ENCODE data around the gene PNPLA7. TPM values are rescaled to one million over a fixed set of nuclear protein-coding genes. Genes with fewer than 3 reads are reported as not detected.
A peak's percentile ranks its signal among the peaks of the same experiment; 100 is the strongest.
"Not testable (repeated sequence)": the region's sequence is repeated elsewhere in the genome, so short reads cannot be mapped to it uniquely, and the experiment has no call there.

The PNPLA7 gene
- 0.82 TPM for total RNA-seq

DNA sequence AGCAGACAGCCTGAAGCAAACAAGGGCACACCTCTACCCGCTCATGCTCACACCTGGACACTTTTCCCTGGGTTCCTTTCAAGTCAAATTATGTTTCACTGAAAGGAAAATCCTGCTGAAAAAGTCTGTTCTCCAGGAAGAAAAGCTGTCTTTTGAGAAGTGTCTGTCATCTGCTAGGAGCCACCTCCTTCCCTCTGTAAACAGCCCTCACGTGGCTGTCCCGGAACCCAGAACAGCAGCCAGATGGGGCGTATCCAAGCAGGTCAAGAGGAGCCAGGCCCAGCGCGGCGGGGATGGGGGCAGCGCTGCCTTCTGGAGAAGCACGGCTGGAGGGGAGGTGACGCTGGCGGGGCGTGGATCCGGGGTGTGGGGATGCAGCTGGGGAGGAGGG, at the start of gene PNPLA7:
Gene PNPLA7 (minus strand): TSS at position 172 of the 391 bp plus-strand sequence. CDS start 205 bp downstream, outside the sequence.
- FAIRE-seq (no peak), DNase-seq (ENCODE audit: low spot score in 2 of 2) (peak; percentile 80 to 81)

DNA sequence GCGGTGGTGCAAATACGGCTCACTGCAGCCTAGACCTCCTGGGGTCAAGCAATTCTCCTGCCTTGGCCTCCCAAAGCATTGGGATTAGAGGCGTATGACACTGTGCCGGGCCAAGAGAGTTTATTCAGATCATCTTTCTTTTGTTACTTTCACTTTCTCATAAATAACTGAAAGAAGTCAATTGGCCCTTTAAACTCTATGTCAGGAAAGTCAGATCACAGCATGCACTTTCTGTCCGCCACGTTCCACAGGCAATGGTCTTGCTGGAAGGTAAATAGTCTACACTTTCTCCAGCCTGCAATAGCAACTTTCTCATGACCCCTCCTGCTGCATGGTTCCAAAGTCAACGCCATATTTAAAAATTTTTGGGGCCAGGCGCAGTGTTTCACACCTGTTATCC, 48.7 kb upstream of the PNPLA7 start:
- FAIRE-seq (no peak), DNase-seq (ENCODE audit: low spot score in 2 of 2) (no peak)

DNA sequence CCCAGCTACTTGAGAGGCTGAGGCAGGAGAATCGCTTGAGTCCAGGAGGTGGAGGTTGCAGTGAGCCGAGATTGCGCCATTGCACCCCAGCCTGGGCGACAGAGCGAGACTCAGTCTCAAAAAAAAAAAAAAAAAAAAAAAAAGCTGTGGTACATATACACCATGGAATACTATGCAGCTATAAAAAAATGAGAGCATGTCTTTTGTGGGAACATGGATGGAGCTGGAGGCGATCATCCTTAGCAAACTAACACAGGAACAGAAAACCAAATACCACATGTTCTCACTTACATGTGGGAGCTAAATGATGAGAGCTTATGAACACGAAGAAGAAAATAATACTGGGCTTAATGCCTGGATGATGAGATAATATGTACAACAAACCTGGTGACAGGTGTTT, 46.4 kb upstream of the PNPLA7 start:
- not testable (repeated sequence) for DNase-seq (ENCODE audit: low spot score in 2 of 2); FAIRE-seq

DNA sequence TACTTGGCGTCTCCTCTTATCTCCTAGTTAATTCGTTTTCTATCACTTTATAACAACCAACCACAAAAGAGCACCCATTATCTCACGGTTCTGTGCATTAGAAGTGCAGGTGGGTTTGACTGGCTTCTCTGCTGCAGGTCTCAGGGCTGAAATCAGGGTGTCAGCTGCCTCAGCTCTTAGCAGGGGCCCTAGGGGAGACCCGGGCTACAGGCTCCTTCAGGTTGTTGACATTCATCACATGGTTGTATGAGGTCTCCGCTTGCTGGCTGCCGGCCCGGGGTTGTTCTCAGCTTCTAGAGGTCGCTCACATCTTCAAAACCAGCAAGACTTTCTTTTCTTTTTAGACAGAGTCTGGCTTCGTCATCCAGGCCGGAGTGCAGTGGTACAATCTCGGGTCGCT, 43.0 kb upstream of the PNPLA7 start:
- no peak for FAIRE-seq
- no peak for DNase-seq (ENCODE audit: low spot score in 2 of 2)

DNA sequence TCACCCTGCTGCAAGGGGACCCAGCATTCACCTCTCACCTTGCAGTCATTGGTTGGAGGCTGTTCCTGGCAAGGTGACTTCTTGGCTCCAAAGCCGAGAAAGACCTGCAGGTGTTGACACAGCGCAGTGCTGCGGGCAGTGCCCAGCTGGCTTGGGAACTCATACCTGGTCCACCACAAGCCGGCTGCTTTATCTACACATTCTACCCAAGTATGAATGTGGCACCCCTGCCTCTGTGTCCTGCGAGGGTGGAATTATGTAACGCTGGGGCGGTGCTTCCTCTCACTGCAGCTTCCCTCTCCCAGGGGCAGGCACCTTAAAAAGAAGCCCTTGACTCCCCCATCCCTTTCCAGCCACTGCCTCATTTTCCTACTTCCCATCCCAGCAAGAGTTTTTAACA, 42.6 kb upstream of the PNPLA7 start:
- no peak for DNase-seq (ENCODE audit: low spot score in 2 of 2)
- FAIRE-seq = no peak

DNA sequence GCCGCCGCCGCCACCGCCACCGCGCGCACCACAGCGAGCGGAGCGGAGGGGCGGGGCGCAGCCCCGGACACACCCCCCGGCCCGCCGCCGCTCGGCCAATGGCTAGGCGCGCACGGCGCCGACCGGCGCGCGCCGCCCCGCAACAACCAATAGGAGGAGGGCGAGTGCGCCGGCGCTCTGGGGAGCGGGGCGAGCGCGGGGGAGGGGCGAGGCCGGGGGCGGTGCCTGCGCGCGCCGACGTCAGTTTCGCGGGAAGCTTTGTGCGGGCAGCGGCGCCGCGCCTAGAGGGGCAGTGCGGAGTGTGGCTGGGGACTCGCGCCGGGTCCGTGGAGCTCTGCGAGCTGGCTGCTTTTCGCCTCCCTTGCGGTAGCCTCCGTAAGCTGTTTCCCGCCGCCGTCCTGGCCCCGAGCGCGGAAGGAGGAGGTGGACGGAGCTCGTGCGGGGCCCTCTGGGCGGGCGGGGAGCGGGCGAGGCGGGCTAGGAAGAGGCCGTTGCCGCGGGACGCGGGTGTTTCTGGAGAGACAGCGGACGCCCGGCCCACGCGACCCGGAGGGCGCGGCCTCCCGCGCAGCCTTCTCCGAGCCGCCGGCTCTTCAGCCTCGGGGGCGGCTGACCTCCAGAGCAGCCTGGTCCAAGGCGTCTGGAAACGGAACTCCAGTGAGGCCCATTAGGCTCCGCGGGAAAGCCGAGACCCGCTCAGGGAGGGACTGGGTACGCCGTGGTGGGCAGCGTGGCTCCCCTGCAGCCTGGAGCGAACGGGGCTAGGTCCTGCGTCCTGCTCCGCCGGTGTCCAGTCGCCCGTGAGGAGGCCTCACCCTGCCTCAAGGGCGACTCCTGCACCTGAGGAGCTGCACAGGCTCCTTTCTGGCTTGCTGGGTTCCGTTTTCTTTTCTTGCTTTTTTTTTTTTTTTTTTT, 40.5 kb upstream of the PNPLA7 start, which contains the start of gene ZMYND19:
Gene ZMYND19 (minus strand): TSS at position 44 of the 915 bp plus-strand sequence. CDS start 249 bp downstream, outside the sequence.
- peak; percentile 99 for DNase-seq (ENCODE audit: low spot score in 2 of 2)
- no peak for FAIRE-seq

DNA sequence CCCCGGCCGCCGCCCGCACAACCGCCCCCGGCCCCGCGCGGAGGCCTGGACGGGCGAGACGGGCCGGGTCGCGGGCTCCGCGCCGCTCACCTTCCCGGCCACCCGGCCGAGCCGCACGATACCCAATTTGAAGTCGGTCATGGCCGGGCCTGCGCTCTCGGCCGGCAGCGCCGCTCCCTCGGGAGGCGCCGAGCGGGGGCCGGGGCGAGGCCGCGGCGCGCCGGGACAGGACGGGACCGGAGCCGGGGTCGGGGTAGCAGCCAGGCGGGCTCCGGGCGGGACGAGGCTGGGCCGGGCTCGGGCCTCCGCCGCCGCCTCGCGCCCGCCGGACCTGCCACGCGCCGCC, 39.9 kb upstream of the PNPLA7 start:
- DNase-seq (ENCODE audit: low spot score in 2 of 2) (peak in 1 of 2 donors; percentile 43), FAIRE-seq (no peak)

DNA sequence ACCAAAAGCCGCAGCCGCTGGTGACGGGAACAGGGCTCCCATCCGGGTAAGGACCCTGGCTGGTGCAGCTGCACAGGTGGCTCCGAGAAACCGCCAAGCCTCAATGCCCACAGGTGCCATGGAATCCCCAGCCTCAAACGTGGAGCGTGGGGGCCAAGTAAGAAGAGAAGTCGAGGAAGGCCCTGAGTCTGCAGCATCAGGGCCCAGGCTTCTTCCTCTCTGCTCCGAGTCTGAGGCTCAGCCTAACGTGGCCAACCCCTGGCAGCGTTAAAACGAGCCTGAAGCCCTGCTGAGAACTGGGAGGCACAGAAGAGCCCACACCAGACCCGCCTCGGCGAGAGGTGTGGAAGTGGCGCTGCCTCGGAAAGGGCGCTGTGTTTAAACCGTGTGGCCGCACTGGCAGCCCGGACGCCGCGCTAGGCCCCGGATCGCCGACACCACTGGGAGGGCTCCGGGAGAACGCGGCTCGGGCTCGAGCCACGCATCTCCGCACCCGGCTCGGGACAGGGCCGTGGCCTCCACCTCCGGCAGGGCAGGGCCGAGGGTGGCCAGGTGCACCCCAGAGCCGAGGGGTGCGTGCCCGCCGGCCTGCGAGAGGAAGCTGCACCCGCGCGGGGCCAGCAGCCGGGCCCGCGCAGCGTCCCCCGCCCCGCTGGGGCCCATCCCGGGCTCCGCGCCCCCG, 39.4 kb upstream of the PNPLA7 start:
- DNase-seq (ENCODE audit: low spot score in 2 of 2) = no peak
- FAIRE-seq = no peak

DNA sequence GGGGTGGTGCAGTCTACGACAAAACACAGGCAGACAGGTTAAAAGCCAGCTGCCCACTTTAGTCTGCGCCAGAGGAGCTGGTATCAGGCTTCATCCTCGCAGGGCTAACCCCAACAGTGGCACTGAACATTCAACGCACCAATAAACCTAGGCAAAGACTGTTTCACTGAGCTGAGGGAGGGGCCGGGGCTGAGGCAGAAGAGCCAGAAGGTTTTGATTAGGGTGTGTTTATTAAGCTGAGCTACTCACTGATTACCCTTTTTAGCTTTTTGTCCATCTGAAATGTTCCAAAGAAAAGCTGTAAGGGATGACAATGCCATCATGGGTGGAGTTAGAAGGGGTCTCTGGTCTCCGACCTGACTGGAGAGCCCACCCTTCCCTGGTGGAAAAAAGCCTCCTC, 38.7 kb upstream of the PNPLA7 start:
- no peak for FAIRE-seq
- DNase-seq (ENCODE audit: low spot score in 2 of 2) = no peak

DNA sequence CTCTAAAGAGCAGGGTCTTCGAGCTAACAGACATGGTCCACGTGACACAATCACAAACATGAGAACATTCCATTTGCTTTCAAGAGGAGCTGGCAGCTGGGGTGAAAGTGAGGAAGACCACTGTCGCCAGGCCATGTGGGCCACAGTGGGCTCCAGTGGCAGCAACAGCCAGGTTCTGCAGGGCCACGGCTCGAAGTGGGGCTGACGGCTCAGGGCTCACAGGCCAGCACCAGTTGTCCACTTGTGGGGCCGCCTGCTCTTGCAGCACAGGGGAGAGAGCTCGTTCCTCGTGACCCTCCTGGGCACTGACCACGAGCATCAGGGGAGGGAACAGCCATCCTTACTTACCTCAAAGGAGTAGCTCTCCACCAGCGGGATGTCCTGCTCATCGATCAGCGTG, 38.1 kb upstream of the PNPLA7 start:
- DNase-seq (ENCODE audit: low spot score in 2 of 2) (no peak), FAIRE-seq (no peak)

DNA sequence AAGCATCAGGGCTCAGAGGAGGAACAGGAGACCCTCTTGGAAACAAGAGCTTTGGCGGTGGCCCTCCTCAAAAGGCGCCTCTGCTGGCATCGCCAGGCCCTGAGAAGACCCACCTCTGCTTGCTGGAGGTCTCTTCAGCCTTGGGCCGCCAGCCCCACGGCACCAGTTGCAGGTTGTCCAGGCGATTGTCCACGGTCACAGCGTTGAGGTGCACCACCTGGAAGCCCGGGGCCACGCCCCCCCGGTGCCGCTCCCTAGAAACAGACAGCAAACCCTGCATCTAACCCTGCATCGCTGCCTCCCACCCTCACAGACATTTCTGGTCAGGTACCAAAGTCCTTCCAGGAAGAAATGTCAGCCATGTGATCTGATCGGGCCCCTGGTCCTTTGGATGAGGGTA, 36.7 kb upstream of the PNPLA7 start:
- no peak for FAIRE-seq

DNA sequence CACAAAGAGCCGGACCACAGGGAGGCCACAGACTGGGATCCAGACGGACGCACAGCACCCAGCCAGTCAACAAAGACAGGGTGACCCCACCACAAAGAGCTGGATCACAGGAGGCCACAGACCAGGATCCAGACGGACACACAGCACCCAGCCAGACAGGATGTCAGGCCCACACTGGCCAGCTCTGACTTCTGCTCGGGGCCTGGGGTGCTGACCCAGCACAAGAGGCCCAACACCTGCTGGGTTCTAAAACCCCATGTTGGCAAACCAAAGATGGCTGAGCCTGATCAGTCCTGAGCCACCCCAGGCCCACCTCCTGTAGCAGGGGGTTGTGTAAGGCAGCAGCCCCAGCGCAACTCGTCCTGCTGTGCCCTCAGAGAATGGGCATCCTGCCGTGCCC, 33.8 kb upstream of the PNPLA7 start:
- FAIRE-seq (no peak), DNase-seq (ENCODE audit: low spot score in 2 of 2) (no peak)

More for the DNA sequence above, 36.7 kb upstream of the PNPLA7 start:
- no peak for DNase-seq (ENCODE audit: low spot score in 2 of 2)

DNA sequence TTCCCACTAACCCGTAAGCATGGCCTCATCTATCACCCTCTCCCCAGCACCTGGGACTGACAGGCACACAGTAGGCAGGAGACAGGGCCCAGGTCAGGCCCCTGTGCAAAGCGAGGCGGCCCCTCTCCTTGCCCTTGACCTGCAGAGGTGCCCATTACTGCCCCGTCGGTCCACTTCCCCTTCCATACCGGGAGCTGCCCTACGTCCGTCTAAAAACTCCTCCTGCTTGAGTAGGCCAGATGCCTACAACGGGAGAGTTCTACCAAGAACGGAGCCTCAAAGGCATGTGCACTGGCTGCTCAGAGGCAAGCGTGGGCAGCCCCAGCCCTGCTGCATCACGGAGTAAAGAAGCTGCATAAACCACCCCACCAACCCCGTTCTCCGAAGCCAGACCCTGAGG, 33.1 kb upstream of the PNPLA7 start:
- DNase-seq (ENCODE audit: low spot score in 2 of 2) (no peak), FAIRE-seq (no peak)

DNA sequence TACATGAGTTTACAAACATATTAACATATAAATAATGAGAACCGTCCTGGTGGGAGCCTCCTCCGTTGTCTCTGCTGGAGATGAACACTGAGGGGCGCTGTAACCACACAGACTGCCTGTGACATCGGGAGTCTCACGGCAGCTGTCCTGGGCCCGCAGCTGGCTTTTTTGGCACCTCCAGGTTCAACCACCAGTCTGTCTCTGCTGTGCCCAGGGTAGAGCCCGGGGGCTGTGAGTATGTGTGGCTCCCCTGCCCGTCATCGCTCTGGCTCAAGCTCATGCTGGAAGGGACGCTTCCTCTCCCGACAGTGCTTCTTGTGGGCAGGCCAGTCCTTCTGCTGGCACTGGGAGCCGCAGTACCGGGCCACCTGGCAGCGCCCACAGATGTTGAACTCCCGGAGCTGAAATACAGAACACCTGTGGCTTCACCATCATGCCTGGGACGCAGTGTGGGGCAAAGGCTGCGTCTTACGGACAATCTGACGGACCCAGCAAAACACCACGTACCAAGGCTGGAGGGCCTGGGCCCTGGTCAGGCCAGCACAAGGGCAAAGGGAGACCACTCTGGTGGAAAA, 32.2 kb upstream of the PNPLA7 start:
- FAIRE-seq (no peak), DNase-seq (ENCODE audit: low spot score in 2 of 2) (no peak)

DNA sequence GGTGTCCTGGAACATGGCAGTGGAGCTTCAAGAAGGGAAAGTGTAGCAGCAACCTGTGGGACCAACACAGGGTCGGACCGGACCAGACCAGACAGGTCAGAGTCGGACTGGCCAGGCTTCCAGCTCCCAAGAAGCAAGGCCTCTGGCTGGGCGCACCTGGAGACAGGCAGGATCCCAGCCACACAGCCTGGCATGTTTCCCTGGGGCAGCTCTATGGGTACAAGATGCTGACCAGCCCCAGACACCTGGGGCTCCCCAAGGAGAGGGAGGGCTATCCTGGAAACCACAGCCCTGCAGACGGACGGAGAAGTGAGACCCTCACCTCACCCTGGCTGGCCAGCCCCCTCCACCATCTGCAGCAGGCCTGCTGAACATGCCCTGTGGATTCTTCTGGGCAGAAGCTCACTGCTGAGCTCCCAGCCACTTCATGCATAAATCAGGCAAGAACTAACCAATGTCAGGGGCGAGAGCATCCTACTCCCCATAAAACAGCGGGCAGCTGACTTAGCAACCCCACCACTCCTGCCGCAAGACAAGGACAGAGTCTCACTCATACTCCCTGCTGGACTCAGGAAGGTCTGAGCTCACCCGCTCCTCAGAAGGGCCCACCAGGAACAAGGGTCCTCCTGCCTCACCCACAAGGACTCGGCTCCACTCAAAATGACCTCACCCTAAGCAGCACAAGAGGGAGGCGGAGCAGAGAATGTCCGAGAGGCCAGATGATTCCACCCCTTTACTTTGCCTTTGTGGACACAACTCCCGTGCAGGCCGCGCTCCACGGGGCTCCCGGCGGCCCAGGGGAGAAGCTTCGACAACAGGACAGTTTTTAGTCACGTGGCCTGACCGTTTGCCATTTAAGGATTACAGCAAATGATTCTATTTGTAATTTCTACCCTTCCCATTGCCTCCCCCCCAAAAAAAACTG, 31.4 kb upstream of the PNPLA7 start:
- FAIRE-seq (no peak), DNase-seq (ENCODE audit: low spot score in 2 of 2) (no peak)

DNA sequence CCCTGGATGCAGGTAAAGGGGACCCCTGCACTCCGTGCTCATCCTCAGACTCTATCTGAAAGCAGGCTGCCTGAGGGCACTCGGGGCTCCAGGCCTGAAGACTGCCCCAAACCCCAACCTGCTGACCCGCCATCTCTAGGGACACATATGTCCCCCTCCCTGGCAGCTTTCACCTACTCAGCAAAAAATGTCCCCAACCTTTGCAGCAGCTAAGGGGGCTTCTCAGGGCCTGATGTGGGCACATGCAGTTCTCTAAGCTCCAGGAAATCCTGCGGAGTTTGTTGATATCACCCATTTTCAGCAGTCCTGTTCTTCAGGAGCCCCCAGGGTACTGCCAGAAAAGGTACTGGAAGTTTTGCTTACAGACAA, 30.7 kb upstream of the PNPLA7 start:
- DNase-seq (ENCODE audit: low spot score in 2 of 2) (no peak), FAIRE-seq (no peak)

DNA sequence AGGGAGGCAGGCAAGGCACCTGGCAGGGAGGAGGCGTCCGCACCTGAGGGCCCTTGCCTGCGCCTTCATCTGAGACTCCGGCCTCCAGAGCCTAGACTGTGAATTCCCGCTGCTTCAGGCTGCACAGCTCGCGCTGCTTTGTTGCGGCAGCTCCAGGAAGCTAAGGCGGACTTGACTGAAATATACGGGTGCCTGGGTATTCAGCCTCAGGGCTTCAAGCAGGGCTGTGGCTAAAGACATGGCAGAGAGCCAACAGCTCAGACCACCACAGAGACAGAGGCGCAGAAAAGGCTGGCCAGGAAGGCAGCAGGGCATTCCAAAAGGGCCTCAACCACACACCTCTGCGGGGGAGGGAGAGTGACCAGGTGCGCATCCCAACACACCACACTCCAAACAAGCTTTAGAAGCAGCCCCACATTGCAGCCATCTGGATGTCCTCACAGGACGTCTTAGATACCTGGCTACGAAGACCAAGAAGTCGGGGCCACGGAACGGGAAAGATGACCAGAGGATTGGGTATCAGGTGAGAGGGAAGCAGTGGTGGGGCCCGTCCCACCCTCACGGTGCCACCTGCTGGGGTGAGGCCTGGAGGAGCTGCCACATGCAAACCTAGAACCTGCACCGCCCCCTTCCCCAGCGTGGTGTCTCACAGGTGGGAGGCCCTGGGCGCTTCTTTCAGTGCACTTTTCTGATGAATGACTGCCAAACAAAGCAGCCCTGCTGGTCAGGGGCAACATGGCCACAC, 30.2 kb upstream of the PNPLA7 start:
- FAIRE-seq (no peak), DNase-seq (ENCODE audit: low spot score in 2 of 2) (no peak)

DNA sequence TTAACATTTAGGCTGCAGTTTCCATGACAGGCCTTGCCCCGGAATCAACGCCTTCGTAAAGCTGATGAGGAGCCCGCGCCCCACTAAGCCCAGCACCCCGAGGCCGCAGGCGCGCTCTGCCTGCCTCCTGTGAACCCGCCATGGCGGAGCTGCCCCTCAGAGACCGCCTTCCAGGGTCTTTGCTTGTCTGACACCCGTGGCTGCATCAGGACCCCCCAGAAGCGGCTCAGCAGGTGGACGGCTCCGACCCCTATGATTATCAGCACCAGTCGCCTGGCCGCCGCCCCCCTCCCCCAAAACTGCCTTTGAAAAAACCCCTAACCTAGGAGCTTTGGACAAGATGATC, 29.0 kb upstream of the PNPLA7 start:
- DNase-seq (ENCODE audit: low spot score in 2 of 2) (no peak), FAIRE-seq (no peak)

DNA sequence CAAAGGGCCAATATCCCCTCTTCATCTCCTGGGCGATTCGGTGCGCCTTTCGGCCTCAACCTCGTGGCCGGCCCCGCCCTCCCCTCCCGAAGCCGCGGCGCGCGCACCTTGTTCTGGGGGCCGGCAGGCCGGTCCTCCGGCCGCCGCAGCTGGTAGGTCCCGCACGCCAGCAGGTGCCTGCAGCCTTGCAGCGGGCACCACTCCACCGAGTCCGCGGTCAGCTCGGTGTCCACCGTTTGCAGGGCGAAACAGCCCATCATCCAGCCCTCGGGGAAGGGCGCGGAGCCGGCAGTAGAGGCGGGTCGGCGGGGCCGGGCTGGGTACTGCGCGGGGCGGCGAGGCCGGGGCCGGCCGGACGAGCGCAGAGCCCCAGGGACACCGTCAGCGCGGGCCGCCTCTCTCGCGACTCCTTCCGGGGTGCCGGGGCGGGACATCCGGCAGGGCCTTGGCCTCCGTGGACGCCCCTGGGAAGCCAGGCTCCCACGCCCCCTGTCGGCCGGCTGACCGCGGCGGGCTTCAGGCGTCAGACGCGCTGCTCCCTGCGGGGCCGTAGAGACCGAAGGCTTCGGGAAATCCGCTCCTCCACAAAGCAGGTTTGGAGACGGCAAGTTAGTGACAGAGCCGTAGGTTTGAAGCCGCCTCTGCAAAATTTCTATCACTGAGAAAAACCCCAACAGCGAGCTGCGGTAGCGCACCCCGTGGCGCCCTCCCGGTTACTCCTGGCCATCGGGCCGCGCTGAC, 28.5 kb upstream of the PNPLA7 start, which contains the start of gene DPH7:
Gene DPH7 (minus strand): TSS at position 408 of the 741 bp plus-strand sequence. CDS start 148 bp downstream, at position 260.
- DNase-seq (ENCODE audit: low spot score in 2 of 2) (peak; percentile 98 to 100), FAIRE-seq (no peak)
